Measurements from ENCODE around the gene INSYN1.
A peak's percentile ranks its signal among the peaks of the same experiment; 100 is the strongest.
"Not testable (repeated sequence)": the region's sequence is repeated elsewhere in the genome, so short reads cannot be mapped to it uniquely, and the experiment has no call there.

INSYN1 gene

GRCh38 chr15:73753250-73754130 is at the start of gene INSYN1:
Gene INSYN1, minus strand, starts transcription at chr15:73753351. Its CDS starts 2,221 bp downstream, at chr15:73751130.
- no peak for DNase-seq (ENCODE audit: low read depth)
- H3K4me3 ChIP-seq (ENCODE audit: low read depth, low read length), result peak within 1 kb of the TSS; percentile 39

- no peak for DNase-seq (ENCODE audit: low read depth)
- H3K4me3 ChIP-seq (ENCODE audit: low read depth, low read length), result no peak overlapping the region
Measured at GRCh38 chr15:73802431-73803041, 49.4 kb upstream of the INSYN1 start.

- DNase-seq (ENCODE audit: low read depth), result peak; percentile 55
- H3K4me3 ChIP-seq (ENCODE audit: low read depth, low read length), result no peak overlapping the region
Measured at GRCh38 chr15:73800662-73801345, 47.7 kb upstream of the INSYN1 start.

- no peak overlapping the region for H3K4me3 ChIP-seq (ENCODE audit: low read depth, low read length)
- DNase-seq (ENCODE audit: low read depth), result no peak
Measured at GRCh38 chr15:73799466-73799865, 46.3 kb upstream of the INSYN1 start.

- no peak overlapping the region for H3K4me3 ChIP-seq (ENCODE audit: low read depth, low read length)
- no peak for DNase-seq (ENCODE audit: low read depth)
Measured at GRCh38 chr15:73797366-73798158, 44.4 kb upstream of the INSYN1 start.

- DNase-seq (ENCODE audit: low read depth), result no peak
- H3K4me3 ChIP-seq (ENCODE audit: low read depth, low read length), result no peak overlapping the region
Measured at GRCh38 chr15:73796331-73796831, 43.2 kb upstream of the INSYN1 start.

- H3K4me3 ChIP-seq (ENCODE audit: low read depth, low read length), result no peak overlapping the region
- no peak for DNase-seq (ENCODE audit: low read depth)
Measured at GRCh38 chr15:73794443-73795133, 41.4 kb upstream of the INSYN1 start.

GRCh38 chr15:73792899-73793541 is 39.9 kb upstream of the INSYN1 start:
- not testable (repeated sequence) for DNase-seq (ENCODE audit: low read depth); H3K4me3 ChIP-seq (ENCODE audit: low read depth, low read length)

GRCh38 chr15:73792415-73792814 is 39.3 kb upstream of the INSYN1 start:
- no peak for DNase-seq (ENCODE audit: low read depth)
- H3K4me3 ChIP-seq (ENCODE audit: low read depth, low read length), result no peak overlapping the region

- H3K4me3 ChIP-seq (ENCODE audit: low read depth, low read length), result no peak overlapping the region
- no peak for DNase-seq (ENCODE audit: low read depth)
Measured at GRCh38 chr15:73789521-73790240, 36.5 kb upstream of the INSYN1 start.

- no peak for DNase-seq (ENCODE audit: low read depth)
- H3K4me3 ChIP-seq (ENCODE audit: low read depth, low read length), result no peak overlapping the region
Measured at GRCh38 chr15:73787621-73788020, 34.5 kb upstream of the INSYN1 start.

GRCh38 chr15:73786538-73786937 is 33.4 kb upstream of the INSYN1 start:
- no peak for DNase-seq (ENCODE audit: low read depth)
- no peak overlapping the region for H3K4me3 ChIP-seq (ENCODE audit: low read depth, low read length)

GRCh38 chr15:73785256-73786014 is 32.3 kb upstream of the INSYN1 start:
- H3K4me3 ChIP-seq (ENCODE audit: low read depth, low read length); DNase-seq (ENCODE audit: low read depth): not testable (repeated sequence)

GRCh38 chr15:73784291-73784690 is 31.1 kb upstream of the INSYN1 start:
- no peak overlapping the region for H3K4me3 ChIP-seq (ENCODE audit: low read depth, low read length)
- no peak for DNase-seq (ENCODE audit: low read depth)

- H3K4me3 ChIP-seq (ENCODE audit: low read depth, low read length), result no peak overlapping the region
- no peak for DNase-seq (ENCODE audit: low read depth)
Measured at GRCh38 chr15:73782344-73782959, 29.3 kb upstream of the INSYN1 start.

- H3K4me3 ChIP-seq (ENCODE audit: low read depth, low read length), result no peak overlapping the region
- DNase-seq (ENCODE audit: low read depth), result no peak
Measured at GRCh38 chr15:73781038-73781925, 28.1 kb upstream of the INSYN1 start.

All from skeletal muscle cell (primary cell).